Measurements from ENCODE around the gene EPB41L4B.

The EPB41L4B gene

GRCh38 chr9:109199676-109200075, 121.2 kb downstream of the EPB41L4B start:
- no peak for DNase-seq (ENCODE audit: low read depth)

- no peak for DNase-seq (ENCODE audit: low read depth)
These were observed 122.0 kb downstream of the EPB41L4B start for GRCh38 chr9:109198736-109199382.

- no peak for DNase-seq (ENCODE audit: low read depth)
These were observed 126.8 kb downstream of the EPB41L4B start for GRCh38 chr9:109193974-109194556.

GRCh38 chr9:109192732-109193361, 128.0 kb downstream of the EPB41L4B start:
- DNase-seq (ENCODE audit: low read depth) = no peak

- no peak for DNase-seq (ENCODE audit: low read depth)
These were observed 129.1 kb downstream of the EPB41L4B start for GRCh38 chr9:109191746-109192145.

- no peak for DNase-seq (ENCODE audit: low read depth)
These were observed 130.7 kb downstream of the EPB41L4B start for GRCh38 chr9:109190151-109190550.

GRCh38 chr9:109186857-109187520, 133.9 kb downstream of the EPB41L4B start:
- no peak for DNase-seq (ENCODE audit: low read depth)

GRCh38 chr9:109182940-109183798, 137.7 kb downstream of the EPB41L4B start:
- DNase-seq (ENCODE audit: low read depth) = no peak

GRCh38 chr9:109182550-109182939, 138.3 kb downstream of the EPB41L4B start:
- DNase-seq (ENCODE audit: low read depth) = no peak

GRCh38 chr9:109181284-109181683, 139.6 kb downstream of the EPB41L4B start:
- no peak for DNase-seq (ENCODE audit: low read depth)

GRCh38 chr9:109179801-109180523, 140.9 kb downstream of the EPB41L4B start:
- DNase-seq (ENCODE audit: low read depth) = no peak

GRCh38 chr9:109176963-109177362, 143.9 kb downstream of the EPB41L4B start:
- DNase-seq (ENCODE audit: low read depth) = no peak

GRCh38 chr9:109176386-109176785, 144.5 kb downstream of the EPB41L4B start:
- DNase-seq (ENCODE audit: low read depth) = no peak

GRCh38 chr9:109172935-109173334, 147.9 kb downstream of the EPB41L4B start:
- no peak for DNase-seq (ENCODE audit: low read depth)

- no peak for DNase-seq (ENCODE audit: low read depth)
These were observed 148.9 kb downstream of the EPB41L4B start for GRCh38 chr9:109171926-109172325.

GRCh38 chr9:109168170-109168569, 152.7 kb downstream of the EPB41L4B start:
- DNase-seq (ENCODE audit: low read depth) = no peak

- no peak for DNase-seq (ENCODE audit: low read depth)
These were observed 153.1 kb downstream of the EPB41L4B start for GRCh38 chr9:109167716-109168115.

- DNase-seq (ENCODE audit: low read depth) = no peak
These were observed 153.9 kb downstream of the EPB41L4B start, which contains the start of gene FRRS1L for GRCh38 chr9:109166771-109167601. Gene FRRS1L (minus strand): TSS chr9:109167249. CDS start chr9:109167138, 111 bp downstream.

GRCh38 chr9:109166171-109166770, 154.6 kb downstream of the EPB41L4B start:
- no peak for DNase-seq (ENCODE audit: low read depth)

GRCh38 chr9:109164042-109164441, 156.8 kb downstream of the EPB41L4B start:
- no peak for DNase-seq (ENCODE audit: low read depth)
